Endothelial cell of hepatic sinusoid (primary cell): ENCODE measurements around the gene SUSD2.
"Not testable (repeated sequence)": the region's sequence is repeated elsewhere in the genome, so short reads cannot be mapped to it uniquely, and the experiment has no call there.

Source experiments
- in situ Hi-C: cut with HindIII; loops from 2 replicates; pipeline ENCODE4 v1.10.0; 2017; ENCODE audit warnings: low sequenced_read_pairs

The SUSD2 gene, protein sequence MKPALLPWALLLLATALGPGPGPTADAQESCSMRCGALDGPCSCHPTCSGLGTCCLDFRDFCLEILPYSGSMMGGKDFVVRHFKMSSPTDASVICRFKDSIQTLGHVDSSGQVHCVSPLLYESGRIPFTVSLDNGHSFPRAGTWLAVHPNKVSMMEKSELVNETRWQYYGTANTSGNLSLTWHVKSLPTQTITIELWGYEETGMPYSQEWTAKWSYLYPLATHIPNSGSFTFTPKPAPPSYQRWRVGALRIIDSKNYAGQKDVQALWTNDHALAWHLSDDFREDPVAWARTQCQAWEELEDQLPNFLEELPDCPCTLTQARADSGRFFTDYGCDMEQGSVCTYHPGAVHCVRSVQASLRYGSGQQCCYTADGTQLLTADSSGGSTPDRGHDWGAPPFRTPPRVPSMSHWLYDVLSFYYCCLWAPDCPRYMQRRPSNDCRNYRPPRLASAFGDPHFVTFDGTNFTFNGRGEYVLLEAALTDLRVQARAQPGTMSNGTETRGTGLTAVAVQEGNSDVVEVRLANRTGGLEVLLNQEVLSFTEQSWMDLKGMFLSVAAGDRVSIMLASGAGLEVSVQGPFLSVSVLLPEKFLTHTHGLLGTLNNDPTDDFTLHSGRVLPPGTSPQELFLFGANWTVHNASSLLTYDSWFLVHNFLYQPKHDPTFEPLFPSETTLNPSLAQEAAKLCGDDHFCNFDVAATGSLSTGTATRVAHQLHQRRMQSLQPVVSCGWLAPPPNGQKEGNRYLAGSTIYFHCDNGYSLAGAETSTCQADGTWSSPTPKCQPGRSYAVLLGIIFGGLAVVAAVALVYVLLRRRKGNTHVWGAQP

GRCh38 chr22:24181088-24181995 lies at the start of gene SUSD2:
Gene SUSD2, plus strand, starts transcription at chr22:24181487. Its CDS starts 33 bp downstream, at chr22:24181520.
- in situ Hi-C loops = no loop called here

- in situ Hi-C loops = no loop called here
Measured at GRCh38 chr22:24133187-24133965, 47.9 kb upstream of the SUSD2 start.

- in situ Hi-C loops = no loop called here
Measured at GRCh38 chr22:24134090-24134846, 47.0 kb upstream of the SUSD2 start.

GRCh38 chr22:24136533-24136932 lies 44.8 kb upstream of the SUSD2 start:
- in situ Hi-C loops = not testable (repeated sequence)

- in situ Hi-C loops = no loop called here
Measured at GRCh38 chr22:24137595-24137994, 43.7 kb upstream of the SUSD2 start.

- in situ Hi-C loops = no loop called here
Measured at GRCh38 chr22:24138649-24139420, 42.5 kb upstream of the SUSD2 start.

GRCh38 chr22:24140357-24140756 lies 40.9 kb upstream of the SUSD2 start:
- in situ Hi-C loops = loop anchor here (5.0 kb wide), 1 partner anchor 62 kb away; no protein-coding TSS in a partner anchor

DNA sequence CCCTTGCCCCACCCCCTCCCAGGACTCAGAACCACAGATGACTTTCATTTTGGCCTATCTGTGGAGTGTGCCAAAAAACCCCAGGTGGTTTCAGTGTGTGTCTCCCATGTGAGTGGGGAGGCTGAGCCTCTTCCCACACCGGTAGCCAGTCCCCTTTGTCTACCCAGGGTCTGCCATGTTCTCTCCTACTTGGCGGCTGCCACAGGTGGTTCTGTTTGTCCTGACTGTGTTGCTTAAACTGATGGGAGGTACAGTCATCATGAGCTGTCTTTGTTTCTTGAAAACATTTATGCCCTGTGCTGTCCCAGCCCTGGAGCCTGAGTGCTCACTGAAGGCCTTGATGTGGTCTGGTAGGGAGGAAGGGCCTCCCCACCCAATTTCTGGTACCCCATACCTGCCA lies 39.7 kb upstream of the SUSD2 start:
- in situ Hi-C loops = loop anchor here (5.0 kb wide), 1 partner anchor 61 kb away; no protein-coding TSS in a partner anchor

- in situ Hi-C loops = loop anchor here (5.0 kb wide), 1 partner anchor 60 kb away; no protein-coding TSS in a partner anchor
Measured at GRCh38 chr22:24142241-24142640, 39.0 kb upstream of the SUSD2 start.

DNA sequence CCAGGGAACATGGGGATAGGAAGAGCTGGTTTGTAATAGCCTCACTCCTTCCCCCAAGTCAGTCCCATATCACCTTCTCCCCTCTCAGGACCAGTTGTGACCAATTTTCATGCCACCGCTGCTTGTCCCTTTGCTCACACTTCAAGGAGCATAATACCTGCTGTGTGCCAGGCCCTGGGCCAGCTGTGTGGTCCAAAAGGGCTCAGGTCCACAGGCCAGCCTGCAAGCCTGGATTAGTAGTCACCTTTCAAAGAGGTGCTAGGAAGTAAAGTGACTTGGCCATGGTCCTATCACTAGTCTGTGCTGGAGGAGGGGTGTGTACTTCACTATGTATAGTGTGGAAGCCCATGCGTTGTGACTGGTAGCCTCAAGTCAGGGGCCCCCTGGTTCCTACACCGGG lies 38.5 kb upstream of the SUSD2 start:
- in situ Hi-C loops = loop anchor here (5.0 kb wide), 1 partner anchor 59 kb away; no protein-coding TSS in a partner anchor

DNA sequence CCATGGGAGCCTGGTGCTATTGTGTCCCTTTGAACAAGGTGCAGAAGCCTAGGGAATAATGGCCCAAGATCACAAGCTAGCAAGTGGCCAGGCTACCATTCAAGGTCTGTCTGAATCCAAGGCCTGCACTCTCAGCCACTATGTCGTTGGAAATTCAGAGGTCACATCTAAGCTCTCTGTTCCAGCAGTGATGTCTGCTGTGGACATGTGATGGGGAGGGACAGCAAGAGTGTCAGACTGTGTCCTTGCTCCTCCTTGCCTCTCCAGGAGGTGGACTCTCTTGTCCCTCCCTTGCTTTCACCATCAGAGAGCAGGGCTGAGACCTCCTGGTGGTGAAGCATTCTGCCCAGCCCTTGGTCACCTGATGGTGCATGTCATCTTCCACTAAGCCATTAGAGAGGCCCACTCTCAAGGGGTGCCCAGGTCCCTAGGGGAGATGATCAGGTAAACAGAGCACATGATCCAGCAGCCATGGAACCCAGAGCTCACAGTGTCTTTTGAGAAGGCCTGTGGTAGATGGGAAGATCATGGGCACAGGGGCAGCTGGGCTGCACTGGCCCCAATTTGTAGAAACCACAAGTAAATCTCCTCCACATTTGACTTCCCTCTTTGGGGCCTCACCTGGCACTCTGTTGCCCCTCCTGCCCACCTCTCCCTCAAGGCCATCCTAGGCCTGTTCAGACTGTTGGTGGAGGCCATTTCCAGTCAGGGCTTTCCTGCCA lies 37.1 kb upstream of the SUSD2 start:
- in situ Hi-C loops = loop anchor here (5.0 kb wide), 1 partner anchor 58 kb away; no protein-coding TSS in a partner anchor

DNA sequence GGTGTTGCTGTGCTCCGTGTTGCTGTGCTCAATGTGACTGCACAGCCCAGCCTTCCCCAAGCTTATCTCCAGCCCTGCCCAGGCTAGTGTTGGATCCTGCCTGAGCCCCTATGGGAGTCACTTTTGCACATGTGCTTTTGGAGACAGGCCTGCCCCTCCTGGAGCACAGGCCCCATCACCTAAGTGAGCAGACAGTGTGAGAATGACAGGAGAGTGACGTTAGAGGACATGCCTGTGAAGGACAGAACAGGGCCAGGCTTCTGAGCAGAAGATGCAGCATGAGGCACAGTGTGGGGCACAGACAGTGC lies 36.6 kb upstream of the SUSD2 start:
- in situ Hi-C loops = loop anchor here (5.0 kb wide), 1 partner anchor 58 kb away; no protein-coding TSS in a partner anchor

GRCh38 chr22:24145446-24146193 lies 35.7 kb upstream of the SUSD2 start:
- in situ Hi-C loops = no loop called here

- in situ Hi-C loops = no loop called here
Measured at GRCh38 chr22:24146194-24146616, 35.1 kb upstream of the SUSD2 start.

- in situ Hi-C loops = no loop called here
Measured at GRCh38 chr22:24146791-24147353, 34.4 kb upstream of the SUSD2 start.

DNA sequence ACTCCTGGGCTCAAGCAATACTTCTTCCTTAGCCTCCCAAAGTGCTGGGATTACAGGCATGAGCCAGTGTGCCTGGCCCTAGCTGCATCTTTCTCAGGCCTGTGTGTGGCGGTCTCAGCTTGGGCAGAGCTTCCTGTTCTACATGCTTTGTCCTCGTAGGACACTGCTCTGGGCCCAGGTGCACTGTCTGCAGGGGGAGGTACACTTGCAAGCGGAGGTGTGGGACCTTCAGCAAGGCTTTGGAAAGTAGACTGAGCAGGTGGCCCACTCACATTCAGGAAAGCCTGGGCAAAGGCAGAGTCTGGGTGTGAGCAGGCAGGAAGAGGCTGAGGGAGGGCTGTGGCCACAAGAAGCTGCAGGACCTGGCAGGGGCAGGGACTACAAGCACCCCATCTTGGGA lies 33.6 kb upstream of the SUSD2 start:
- in situ Hi-C loops = no loop called here
